HG02763 (cell line): ENCODE data around the gene SMNDC1.
A peak's percentile ranks its signal among the peaks of the same experiment; 100 is the strongest.
"Not testable (repeated sequence)": the region's sequence is repeated elsewhere in the genome, so short reads cannot be mapped to it uniquely, and the experiment has no call there.

Experiments used
- ATAC-seq: cut with Tn5 transposase; IDR thresholded peaks from one replicate; pipeline ENCODE4 v1.9.1; 2021; ENCODE audit warnings: mild to moderate bottlenecking, moderate library complexity; ENCODE audit not compliant: unreplicated experiment

The SMNDC1 gene

GRCh38 chr10:110304780-110305421, at the start of gene SMNDC1:
SMNDC1 (minus strand) TSS chr10:110304920; CDS start chr10:110303587, 1,333 bp downstream.
- ATAC-seq = peak; percentile 92

GRCh38 chr10:110354322-110354766, 49.6 kb upstream of the SMNDC1 start:
- no peak for ATAC-seq

- no peak for ATAC-seq
These were observed 48.8 kb upstream of the SMNDC1 start for GRCh38 chr10:110353244-110354119.

- no peak for ATAC-seq
These were observed 48.2 kb upstream of the SMNDC1 start for GRCh38 chr10:110352930-110353243.

GRCh38 chr10:110350812-110351211, 46.1 kb upstream of the SMNDC1 start:
- ATAC-seq = no peak

GRCh38 chr10:110349831-110350230, 45.1 kb upstream of the SMNDC1 start:
- no peak for ATAC-seq

- ATAC-seq = no peak
These were observed 44.7 kb upstream of the SMNDC1 start for GRCh38 chr10:110349386-110349785.

- no peak for ATAC-seq
These were observed 43.6 kb upstream of the SMNDC1 start for GRCh38 chr10:110348336-110348735.

GRCh38 chr10:110346914-110347313, 42.2 kb upstream of the SMNDC1 start:
- no peak for ATAC-seq

- no peak for ATAC-seq
These were observed 40.6 kb upstream of the SMNDC1 start for GRCh38 chr10:110345286-110345685.

- ATAC-seq = no peak
These were observed 39.9 kb upstream of the SMNDC1 start for GRCh38 chr10:110344622-110345021.

- no peak for ATAC-seq
These were observed 39.2 kb upstream of the SMNDC1 start for GRCh38 chr10:110343947-110344346.

- no peak for ATAC-seq
These were observed 36.1 kb upstream of the SMNDC1 start for GRCh38 chr10:110340816-110341215.

- ATAC-seq = no peak
These were observed 35.4 kb upstream of the SMNDC1 start for GRCh38 chr10:110340122-110340521.

- no peak for ATAC-seq
These were observed 33.2 kb upstream of the SMNDC1 start for GRCh38 chr10:110337906-110338305.

GRCh38 chr10:110337401-110337800, 32.7 kb upstream of the SMNDC1 start:
- no peak for ATAC-seq

- no peak for ATAC-seq
These were observed 31.5 kb upstream of the SMNDC1 start for GRCh38 chr10:110336111-110336721.

- ATAC-seq = no peak
These were observed 30.8 kb upstream of the SMNDC1 start for GRCh38 chr10:110335314-110336064.

GRCh38 chr10:110334061-110334656, 29.4 kb upstream of the SMNDC1 start:
- ATAC-seq = no peak

GRCh38 chr10:110331226-110331795, 26.6 kb upstream of the SMNDC1 start:
- ATAC-seq = not testable (repeated sequence)
